Neural progenitor cell (in vitro differentiated cells): ENCODE data around the gene ARHGEF19. TPM values are rescaled to one million over a fixed set of nuclear protein-coding genes. Genes with fewer than 3 reads are reported as not detected.
A peak's percentile ranks its signal among the peaks of the same experiment; 100 is the strongest.

Experiments used
- DNase-seq: peaks from one replicate; pipeline ENCODE4 v3.0.0-alpha.2; 2016; ENCODE audit warnings: low spot score
- H2AFZ ChIP-seq: fragments of 200-600 bp; sonication (generic); replicated peaks from 2 replicates; pipeline ENCODE4 v1.6.1; 2016; ENCODE audit warnings: antibody characterized with exemption
- H3F3A ChIP-seq: fragments of 200-600 bp; sonication (generic); 2 replicates; pipeline ENCODE4 v1.6.1; 2016; ENCODE audit warnings: antibody characterized with exemption, low read depth
- H3K27ac ChIP-seq: fragments of 200-600 bp; sonication (generic); 2 replicates; pipeline ENCODE4 v1.5.1; 2016; ENCODE audit warnings: mild to moderate bottlenecking
- H3K27me3 ChIP-seq: fragments of 200-600 bp; sonication (generic); 2 replicates; pipeline ENCODE4 v1.6.1; 2016; ENCODE audit warnings: mild to moderate bottlenecking, moderate library complexity
- H3K36me3 ChIP-seq: fragments of 200-600 bp; sonication (generic); 2 replicates; pipeline ENCODE4 v1.5.1; 2016
- H3K4me1 ChIP-seq: fragments of 200-600 bp; sonication (generic); 2 replicates; pipeline ENCODE4 v1.6.1; 2016; ENCODE audit warnings: mixed run types
- H3K4me2 ChIP-seq: fragments of 200-600 bp; sonication (generic); 2 replicates; pipeline ENCODE4 v1.6.1; 2016
- H3K4me3 ChIP-seq: fragments of 200-600 bp; sonication (generic); 2 replicates; pipeline ENCODE4 v1.5.1; 2016
- H3K79me2 ChIP-seq: fragments of 200-600 bp; sonication (generic); 2 replicates; pipeline ENCODE4 v1.6.1; 2016; ENCODE audit warnings: low read depth
- H3K9ac ChIP-seq: fragments of 200-600 bp; sonication (generic); 2 replicates; pipeline ENCODE4 v1.6.1; 2016
- H3K9me3 ChIP-seq: fragments of 200-600 bp; sonication (generic); 2 replicates; pipeline ENCODE4 v1.5.1; 2016; ENCODE audit warnings: low read depth
- H4K20me1 ChIP-seq: fragments of 200-600 bp; sonication (generic); 2 replicates; pipeline ENCODE4 v1.6.1; 2016; ENCODE audit warnings: low read depth
- H3K27ac Mint-ChIP-seq: 3 replicates; pipeline ENCODE4 v1.8.0; 2021; ENCODE audit warnings: mixed read lengths
- H3K27me3 Mint-ChIP-seq: 2 replicates; pipeline ENCODE4 v1.8.0; 2022; ENCODE audit warnings: low read depth, mild to moderate bottlenecking, inconsistent platforms, moderate library complexity, mixed read lengths; ENCODE audit not compliant: insufficient read depth
- H3K36me3 Mint-ChIP-seq: 3 replicates; pipeline ENCODE4 v1.8.0; 2021; ENCODE audit warnings: mixed read lengths
- H3K4me1 Mint-ChIP-seq: 3 replicates; pipeline ENCODE4 v1.8.0; 2021; ENCODE audit warnings: mixed read lengths
- H3K4me3 Mint-ChIP-seq: 3 replicates; pipeline ENCODE4 v1.8.0; 2021; ENCODE audit warnings: mild to moderate bottlenecking, moderate library complexity, mixed read lengths
- H3K9me3 Mint-ChIP-seq: 3 replicates; pipeline ENCODE4 v1.8.0; 2020; ENCODE audit warnings: mixed read lengths
- EZH2 ChIP-seq: fragments of 200-600 bp; sonication (generic); IDR thresholded peaks from 2 replicates; pipeline ENCODE4 v1.6.1; 2017; ENCODE audit warnings: antibody characterized with exemption, mild to moderate bottlenecking, moderate library complexity
- EZH2phosphoT487 ChIP-seq: fragments of 200-600 bp; sonication (generic); IDR thresholded peaks from 2 replicates; pipeline ENCODE4 v1.6.1; 2017; ENCODE audit warnings: antibody characterized with exemption
- total RNA-seq: library from RNA; depleted of rRNA; stranded (reverse); fragments of >200 nt; gene quantifications from 2 replicates; pipeline ENCODE4 v1.2.3, GENCODE V29; 2015; ENCODE audit warnings: low replicate concordance
- TF ChIP-seq, protein P1 (sequence below): fragments of 200-600 bp; sonication (generic); IDR thresholded peaks from 2 replicates; pipeline ENCODE4 v1.5.1; 2017; ENCODE audit warnings: antibody characterized with exemption, mild to moderate bottlenecking

ARHGEF19 gene
- total RNA-seq, 1 donor from 2014 or later: 10.9 TPM

- H3K4me3 ChIP-seq: no peak overlapping the region
- H4K20me1 ChIP-seq: peaks cover 25% of the 10 kb centered on the region
- DNase-seq: no peak
- TF ChIP-seq EZH2phosphoT487: no peak
- TF ChIP-seq, protein P1, sequence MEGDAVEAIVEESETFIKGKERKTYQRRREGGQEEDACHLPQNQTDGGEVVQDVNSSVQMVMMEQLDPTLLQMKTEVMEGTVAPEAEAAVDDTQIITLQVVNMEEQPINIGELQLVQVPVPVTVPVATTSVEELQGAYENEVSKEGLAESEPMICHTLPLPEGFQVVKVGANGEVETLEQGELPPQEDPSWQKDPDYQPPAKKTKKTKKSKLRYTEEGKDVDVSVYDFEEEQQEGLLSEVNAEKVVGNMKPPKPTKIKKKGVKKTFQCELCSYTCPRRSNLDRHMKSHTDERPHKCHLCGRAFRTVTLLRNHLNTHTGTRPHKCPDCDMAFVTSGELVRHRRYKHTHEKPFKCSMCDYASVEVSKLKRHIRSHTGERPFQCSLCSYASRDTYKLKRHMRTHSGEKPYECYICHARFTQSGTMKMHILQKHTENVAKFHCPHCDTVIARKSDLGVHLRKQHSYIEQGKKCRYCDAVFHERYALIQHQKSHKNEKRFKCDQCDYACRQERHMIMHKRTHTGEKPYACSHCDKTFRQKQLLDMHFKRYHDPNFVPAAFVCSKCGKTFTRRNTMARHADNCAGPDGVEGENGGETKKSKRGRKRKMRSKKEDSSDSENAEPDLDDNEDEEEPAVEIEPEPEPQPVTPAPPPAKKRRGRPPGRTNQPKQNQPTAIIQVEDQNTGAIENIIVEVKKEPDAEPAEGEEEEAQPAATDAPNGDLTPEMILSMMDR: no peak
- no peak for TF ChIP-seq EZH2
- no peaks in the 10 kb centered on the region for H3K9me3 Mint-ChIP-seq
- H3K79me2 ChIP-seq: peaks cover 27% of the 10 kb centered on the region
- H3K36me3 Mint-ChIP-seq: no peaks in the 10 kb centered on the region
- peaks cover 33% of the 10 kb centered on the region for H3K27me3 Mint-ChIP-seq
- H3K4me2 ChIP-seq: no peak overlapping the region
- peak overlapping the region; percentile 86 for H3K27ac Mint-ChIP-seq
- H3K9ac ChIP-seq: no peak overlapping the region
- no peaks in the 10 kb centered on the region for H3K9me3 ChIP-seq
- H3K27ac ChIP-seq: no peak overlapping the region
- H3K4me3 Mint-ChIP-seq: peak overlapping the region; percentile 13
- H3K4me1 Mint-ChIP-seq: peaks cover 47% of the 10 kb centered on the region
- no peak overlapping the region for H2AFZ ChIP-seq
- H3K4me1 ChIP-seq: peaks cover 37% of the 10 kb centered on the region
- H3K27me3 ChIP-seq: peaks cover 37% of the 10 kb centered on the region
- H3K36me3 ChIP-seq: no peaks in the 10 kb centered on the region
- H3F3A ChIP-seq: peaks cover 33% of the 10 kb centered on the region
Observed at GRCh38 chr1:16158025-16158424, 54.4 kb downstream of the ARHGEF19 start.

DNA sequence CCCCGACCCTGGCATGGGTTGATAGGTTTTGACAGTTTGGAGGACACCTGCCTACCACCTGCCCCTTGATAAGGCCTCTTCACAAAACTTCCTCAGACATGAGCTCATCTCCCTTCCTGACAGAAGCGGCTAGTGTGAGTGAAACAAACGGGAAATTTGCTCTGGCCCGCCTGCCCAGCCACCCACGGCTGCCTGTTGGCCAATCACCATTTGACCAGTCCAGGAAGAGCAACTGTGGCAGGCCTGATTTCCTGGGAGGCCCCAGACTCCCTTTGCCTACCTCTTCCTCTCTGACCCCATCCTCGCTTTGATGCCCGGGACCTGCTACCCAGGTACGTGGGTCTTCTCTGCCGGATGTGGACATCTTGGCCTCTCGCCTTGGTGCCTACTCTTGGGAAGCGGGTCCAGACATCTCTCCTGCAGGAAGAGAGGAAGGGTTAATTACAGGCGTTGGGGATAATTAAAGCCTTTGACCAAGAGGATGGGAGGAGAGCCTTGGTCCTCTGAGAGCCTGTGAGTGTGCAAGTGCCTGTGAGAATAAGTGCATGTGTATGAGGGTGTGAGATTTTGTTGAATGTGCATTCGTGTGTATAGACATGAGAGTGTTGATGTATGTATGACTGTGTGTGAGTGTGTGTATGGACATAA, 55.5 kb downstream of the ARHGEF19 start:
- Histone ChIP-seq H3K27me3 (peaks cover 34% of the 10 kb centered on the region), H3K36me3 (no peaks in the 10 kb centered on the region), H2AFZ (no peak overlapping the region), H3K9ac (no peak overlapping the region), H3K79me2 (peaks cover 38% of the 10 kb centered on the region), H3K27ac (no peak overlapping the region), H3K4me2 (peak overlapping the region; percentile 98), H3K4me1 (peaks cover 37% of the 10 kb centered on the region), H3K4me3 (no peak overlapping the region), H3K9me3 (no peaks in the 10 kb centered on the region), H3F3A (peaks cover 34% of the 10 kb centered on the region), H4K20me1 (peaks cover 35% of the 10 kb centered on the region)
- H3K36me3 Mint-ChIP-seq: no peaks in the 10 kb centered on the region
- TF ChIP-seq EZH2phosphoT487 (no peak), EZH2 (no peak)
- TF ChIP-seq, protein P1: no peak
- no peaks in the 10 kb centered on the region for H3K9me3 Mint-ChIP-seq
- DNase-seq: no peak
- peak overlapping the region; percentile 97 for H3K4me3 Mint-ChIP-seq
- peaks cover 49% of the 10 kb centered on the region for H3K4me1 Mint-ChIP-seq
- peaks cover 28% of the 10 kb centered on the region for H3K27me3 Mint-ChIP-seq
- peak overlapping the region; percentile 7 for H3K27ac Mint-ChIP-seq

DNA sequence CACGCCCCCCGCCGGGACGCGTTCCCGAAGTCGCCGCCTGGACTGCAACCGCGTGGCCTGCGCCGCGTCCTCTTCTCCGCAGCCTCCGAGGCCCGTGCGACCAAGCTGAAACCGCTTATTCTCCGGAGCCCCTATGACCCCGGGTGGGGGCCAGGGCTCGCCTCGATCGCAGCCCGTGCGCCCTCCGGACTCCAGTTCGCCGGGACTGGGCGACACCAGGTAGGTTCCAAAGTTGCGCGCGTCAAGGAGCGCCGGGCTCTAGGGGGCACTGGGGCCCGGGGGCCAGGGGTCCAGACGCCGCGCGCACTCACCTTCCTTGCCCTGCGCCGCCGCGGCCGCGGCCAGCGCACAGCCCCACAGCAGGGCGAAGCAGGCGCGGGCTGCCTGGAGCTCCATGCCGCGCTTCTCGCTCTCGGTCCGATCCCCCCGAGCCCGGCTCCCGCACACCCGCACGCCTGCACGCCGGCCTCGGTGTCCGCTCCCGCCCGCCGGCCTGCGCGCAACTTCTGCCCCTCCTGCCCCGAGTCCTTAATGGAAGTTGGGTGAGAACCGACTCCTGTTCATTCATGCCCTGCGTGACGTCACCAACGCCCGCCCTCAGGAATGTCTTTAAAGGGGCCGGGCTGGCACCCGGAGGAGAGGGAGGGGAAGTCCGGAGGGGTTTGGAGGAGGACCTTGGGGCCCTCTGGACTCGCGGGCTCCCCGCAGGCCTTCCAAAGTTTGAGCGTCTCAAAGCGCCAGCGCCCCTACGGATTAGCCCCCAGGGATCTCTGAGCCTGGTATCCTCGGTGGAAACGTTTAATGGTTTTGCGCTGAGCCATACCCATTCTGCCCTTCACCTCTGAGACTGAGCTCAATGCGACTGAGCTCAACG, 56.7 kb downstream of the ARHGEF19 start, which contains the start of gene EPHA2:
EPHA2 (minus strand) TSS at position 533 of the 874 bp plus-strand sequence; CDS start at position 396, 137 bp downstream.
- no peaks in the 10 kb centered on the region for H3K36me3 Mint-ChIP-seq
- peaks cover 22% of the 10 kb centered on the region for H3K27me3 Mint-ChIP-seq
- H4K20me1 ChIP-seq: peaks cover 47% of the 10 kb centered on the region
- DNase-seq: peak; percentile 98
- peaks cover 35% of the 10 kb centered on the region for H3F3A ChIP-seq
- H3K4me3 ChIP-seq: peak within 1 kb of the TSS; percentile 77
- H3K79me2 ChIP-seq: peaks cover 50% of the 10 kb centered on the region
- TF ChIP-seq, protein P1: peak; percentile 24
- TF ChIP-seq EZH2phosphoT487: no peak
- H3K4me1 Mint-ChIP-seq: peaks cover 52% of the 10 kb centered on the region
- peak within 1 kb of the TSS; percentile 82 for H3K9ac ChIP-seq
- peaks cover 47% of the 10 kb centered on the region for H3K4me1 ChIP-seq
- peak within 1 kb of the TSS; percentile 98 for H3K4me2 ChIP-seq
- no peaks in the 10 kb centered on the region for H3K9me3 ChIP-seq
- H3K27me3 ChIP-seq: peaks cover 26% of the 10 kb centered on the region
- H3K36me3 ChIP-seq: no peaks in the 10 kb centered on the region
- H3K9me3 Mint-ChIP-seq: no peaks in the 10 kb centered on the region
- H3K27ac Mint-ChIP-seq: peak within 1 kb of the TSS; percentile 90
- no peak within 1 kb of the TSS for H2AFZ ChIP-seq
- H3K27ac ChIP-seq: peak within 1 kb of the TSS; percentile 43
- H3K4me3 Mint-ChIP-seq: peak within 1 kb of the TSS; percentile 97
